WTC11 (cell line): ENCODE results near the gene BRSK2. TPM values are rescaled to one million over a fixed set of nuclear protein-coding genes. Genes with fewer than 3 reads are reported as not detected.

Experiments
- ATAC-seq: fragments of 200-7000 bp; cut with Tn5 transposase; 2 replicates; pipeline ENCODE4 v1.10.0; 2021; ENCODE audit warnings: mild to moderate bottlenecking, moderate library complexity
- CTCF ChIA-PET: fragments of 300-600 bp; sonication (Branson Sonifier 250); formaldehyde crosslinking; loops from one replicate; lab custom pipeline; 2021; ENCODE audit warnings: antibody characterized with exemption; lab: Charles Lee
- POLR2A ChIA-PET: fragments of 350-600 bp; sonication (Branson Sonifier 250); formaldehyde crosslinking; loops from one replicate; lab custom pipeline; 2021; ENCODE audit warnings: antibody characterized with exemption; lab: Charles Lee
- DNase-seq: peaks from one replicate; pipeline ENCODE4 v3.0.0; 2021; ENCODE audit warnings: low spot score
- H3K27ac Mint-ChIP-seq: 2 replicates; pipeline ENCODE4 v1.8.0; 2021; ENCODE audit warnings: mixed read lengths
- H3K27me3 Mint-ChIP-seq: 2 replicates; pipeline ENCODE4 v1.8.0; 2021; ENCODE audit warnings: low read depth, mild to moderate bottlenecking, moderate library complexity, mixed read lengths
- H3K36me3 Mint-ChIP-seq: 2 replicates; pipeline ENCODE4 v1.8.0; 2021; ENCODE audit warnings: mixed read lengths
- H3K4me1 Mint-ChIP-seq: 2 replicates; pipeline ENCODE4 v1.8.0; 2022; ENCODE audit warnings: mixed read lengths
- H3K4me3 Mint-ChIP-seq: 2 replicates; pipeline ENCODE4 v1.8.0; 2021; ENCODE audit warnings: mild to moderate bottlenecking, moderate library complexity, mixed read lengths
- H3K9me3 Mint-ChIP-seq: 2 replicates; pipeline ENCODE4 v1.8.0; 2021; ENCODE audit warnings: mixed read lengths
- CTCF ChIP-seq: fragments of 200-600 bp; IDR thresholded peaks from 2 replicates; pipeline ENCODE4 v1.8.0; 2022; ENCODE audit warnings: antibody characterized with exemption
- EMX1 ChIP-seq: fragments of 250-450 bp; sonication (Bioruptor Pico); IDR thresholded peaks from 2 replicates; pipeline ENCODE4 v1.8.0; 2021; ENCODE audit warnings: mild to moderate bottlenecking
- ESRRA ChIP-seq: sonication (generic); formaldehyde crosslinking; IDR thresholded peaks from 2 replicates; pipeline ENCODE4 v1.8.1; 2022; ENCODE audit warnings: mild to moderate bottlenecking, missing genetic modification reagents, borderline replicate concordance
- ETV6 ChIP-seq: sonication (generic); formaldehyde crosslinking; IDR thresholded peaks from 2 replicates; pipeline ENCODE4 v1.8.1; 2022; ENCODE audit warnings: mild to moderate bottlenecking, missing genetic modification reagents
- GABPB1 ChIP-seq: sonication (generic); formaldehyde crosslinking; IDR thresholded peaks from 2 replicates; pipeline ENCODE4 v1.8.1; 2023; ENCODE audit warnings: mild to moderate bottlenecking, missing genetic modification reagents
- GTF2I ChIP-seq: fragments of 250-450 bp; sonication (Bioruptor Pico); conservative IDR thresholded peaks from 2 replicates; pipeline ENCODE4 v1.4.0; 2021; ENCODE audit warnings: mild to moderate bottlenecking
- KAT7 ChIP-seq: sonication (generic); formaldehyde crosslinking; IDR thresholded peaks from 2 replicates; pipeline ENCODE4 v1.8.1; 2023; ENCODE audit warnings: missing genetic modification reagents, mild to moderate bottlenecking, borderline replicate concordance
- MLX ChIP-seq: sonication (generic); formaldehyde crosslinking; IDR thresholded peaks from 2 replicates; pipeline ENCODE4 v1.8.1; 2023; ENCODE audit warnings: mild to moderate bottlenecking, missing genetic modification reagents, moderate library complexity
- NFYB ChIP-seq: sonication (generic); formaldehyde crosslinking; conservative IDR thresholded peaks from 2 replicates; pipeline ENCODE4 v1.8.0; 2022; ENCODE audit warnings: low read depth, missing genetic modification reagents
- SOX15 ChIP-seq: fragments of 250-450 bp; sonication (Bioruptor Pico); IDR thresholded peaks from 2 replicates; pipeline ENCODE4 v1.9.0; 2021; ENCODE audit warnings: mild to moderate bottlenecking
- SP1 ChIP-seq: sonication (generic); formaldehyde crosslinking; conservative IDR thresholded peaks from 2 replicates; pipeline ENCODE4 v1.8.1; 2022; ENCODE audit warnings: missing genetic modification reagents
- STAT6 ChIP-seq: sonication (generic); formaldehyde crosslinking; conservative IDR thresholded peaks from 2 replicates; pipeline ENCODE4 v1.8.1; 2023; ENCODE audit warnings: mild to moderate bottlenecking, low read depth, missing genetic modification reagents, moderate library complexity
- ZBTB43 ChIP-seq: sonication (generic); formaldehyde crosslinking; IDR thresholded peaks from 2 replicates; pipeline ENCODE4 v1.8.1; 2023; ENCODE audit warnings: mild to moderate bottlenecking, missing genetic modification reagents
- ZNF121 ChIP-seq: sonication (generic); formaldehyde crosslinking; IDR thresholded peaks from 2 replicates; pipeline ENCODE4 v1.8.0; 2023; ENCODE audit warnings: missing genetic modification reagents
- ZNF138 ChIP-seq: sonication (generic); formaldehyde crosslinking; conservative IDR thresholded peaks from 2 replicates; pipeline ENCODE4 v1.8.1; 2022; ENCODE audit warnings: mild to moderate bottlenecking, moderate library complexity, missing genetic modification reagents
- ZNF219 ChIP-seq: sonication (generic); formaldehyde crosslinking; IDR thresholded peaks from 2 replicates; pipeline ENCODE4 v1.8.0; 2023; ENCODE audit warnings: missing genetic modification reagents, mild to moderate bottlenecking, borderline replicate concordance
- ZNF232 ChIP-seq: sonication (generic); formaldehyde crosslinking; IDR thresholded peaks from 2 replicates; pipeline ENCODE4 v1.8.0; 2022; ENCODE audit warnings: mild to moderate bottlenecking, missing genetic modification reagents
- ZNF281 ChIP-seq: sonication (generic); formaldehyde crosslinking; IDR thresholded peaks from 2 replicates; pipeline ENCODE4 v1.8.0; 2023; ENCODE audit warnings: mild to moderate bottlenecking, missing genetic modification reagents
- ZNF416 ChIP-seq: fragments of 250-450 bp; sonication (Bioruptor Pico); IDR thresholded peaks from 2 replicates; pipeline ENCODE4 v1.9.0; 2021; ENCODE audit warnings: mild to moderate bottlenecking, inconsistent platforms
- ZNF532 ChIP-seq: fragments of 250-450 bp; sonication (Bioruptor Pico); IDR thresholded peaks from 2 replicates; pipeline ENCODE4 v1.9.0; 2021; ENCODE audit warnings: mild to moderate bottlenecking, borderline replicate concordance
- ZNF671 ChIP-seq: fragments of 250-450 bp; sonication (Bioruptor Pico); IDR thresholded peaks from 2 replicates; pipeline ENCODE4 v1.8.0; 2021; ENCODE audit warnings: mild to moderate bottlenecking
- total RNA-seq: library from RNA; stranded (reverse); gene quantifications from 3 replicates; pipeline ENCODE4 v1.2.3, GENCODE V29; 2021

BRSK2 gene
- total RNA-seq, 1 experiment from 2014 or later, result 34.5 TPM

GRCh38 chr11:1454576-1454975 lies 64.8 kb downstream of the BRSK2 start (continued):
- TF ChIP-seq GTF2I (CRISPR knock-in tag), result no peak

- H3K27ac Mint-ChIP-seq, result no peak overlapping the region
- DNase-seq (no peak), ATAC-seq (no peak)
- TF ChIP-seq ZNF671 (CRISPR knock-in tag), result no peak
- no peak for TF ChIP-seq SOX15
- TF ChIP-seq STAT6 (CRISPR knock-in tag), result no peak
- no peak for TF ChIP-seq MLX (CRISPR knock-in tag)
- no peak for TF ChIP-seq ZNF219
- no peak for TF ChIP-seq ETV6
- no peak for TF ChIP-seq ZNF281 (CRISPR knock-in tag)
- TF ChIP-seq ZNF138 (CRISPR knock-in tag), result no peak
- no peak for TF ChIP-seq NFYB (CRISPR knock-in tag)
- ChIA-PET CTCF (interaction anchor here (0.6 to 1.6 kb wide), 3 partner anchors 14 to 119 kb away, joined by 3 to 5 read pairs (median 3); no protein-coding TSS in a partner anchor), POLR2A (no interaction called here)
- H3K9me3 Mint-ChIP-seq, result no peaks in the 10 kb centered on the region
- no peaks in the 10 kb centered on the region for H3K36me3 Mint-ChIP-seq
- no peak overlapping the region for H3K4me3 Mint-ChIP-seq
- H3K27me3 Mint-ChIP-seq, result no peaks in the 10 kb centered on the region
- H3K4me1 Mint-ChIP-seq, result no peaks in the 10 kb centered on the region
These were observed 65.5 kb downstream of the BRSK2 start for GRCh38 chr11:1455032-1455762.

- Mint-ChIP-seq H3K27me3 (no peaks in the 10 kb centered on the region), H3K9me3 (no peaks in the 10 kb centered on the region), H3K36me3 (no peaks in the 10 kb centered on the region), H3K4me1 (no peaks in the 10 kb centered on the region), H3K4me3 (no peak overlapping the region), H3K27ac (no peak overlapping the region)
- POLR2A ChIA-PET, result no interaction called here
- ATAC-seq, result no peak
- no peak for DNase-seq
- CTCF ChIA-PET, result interaction anchor here (0.6 to 1.6 kb wide), 2 partner anchors 13 to 59 kb away, joined by 3 to 5 read pairs; no protein-coding TSS in a partner anchor
- TF ChIP-seq GABPB1 (CRISPR knock-in tag) (no peak), CTCF (no peak), ZNF121 (CRISPR knock-in tag) (no peak), ZNF532 (CRISPR knock-in tag) (no peak), ESRRA (CRISPR knock-in tag) (no peak), ETV6 (no peak), SP1 (no peak), ZNF671 (CRISPR knock-in tag) (no peak), ZBTB43 (no peak), ZNF232 (CRISPR knock-in tag) (no peak), EMX1 (no peak), ZNF416 (no peak), KAT7 (CRISPR knock-in tag) (no peak)
These were observed 66.0 kb downstream of the BRSK2 start for GRCh38 chr11:1455763-1456060.
